ENCODE data around the gene FBXO3.
A peak's percentile ranks its signal among the peaks of the same experiment; 100 is the strongest.

Gene FBXO3

DNA sequence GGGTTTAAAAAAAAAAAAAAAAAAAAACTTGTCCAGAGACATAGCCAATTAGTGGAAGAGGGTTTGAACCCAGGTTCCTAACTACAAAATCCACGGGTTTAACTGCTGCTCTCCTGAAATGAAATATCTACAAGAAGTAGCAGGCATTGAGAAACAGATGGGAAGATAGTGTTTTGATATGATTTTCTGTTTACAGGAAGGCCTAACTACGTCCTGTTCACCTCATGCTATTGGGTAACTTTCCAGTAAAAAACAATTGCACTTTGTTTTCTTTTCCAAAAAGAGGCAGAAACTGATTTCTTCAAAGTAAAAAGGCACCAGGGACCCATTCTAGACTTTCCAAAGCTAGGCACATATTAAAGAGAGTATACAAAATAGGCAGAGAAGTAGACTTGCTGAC lies 67.8 kb downstream of the FBXO3 start:
- Histone ChIP-seq H3K9me3 (ENCODE audit: low read depth, low read length) (no peaks in the 10 kb centered on the region), H3K36me3 (ENCODE audit: insufficient read depth, low read length) (peaks cover 10% of the 10 kb centered on the region; the same call in 1 of the 2 replicates), H3K4me3 (no peak overlapping the region), H3K9ac (ENCODE audit: insufficient read length) (no peak overlapping the region), H3K27ac (no peak overlapping the region)
- TF ChIP-seq POLR2AphosphoS5 (IDR thresholded peaks at IDR 0.05; ENCODE audit: borderline replicate concordance, low read depth, low read length) (no peak), FOXP2 (optimal IDR thresholded peaks at IDR 0.05; ENCODE audit: control extremely low read depth, extremely low read length, insufficient read depth) (no peak), EZH2 (IDR thresholded peaks at IDR 0.05) (no peak)
- DNase-seq (ENCODE audit: low read depth, low spot score), result no peak

DNA sequence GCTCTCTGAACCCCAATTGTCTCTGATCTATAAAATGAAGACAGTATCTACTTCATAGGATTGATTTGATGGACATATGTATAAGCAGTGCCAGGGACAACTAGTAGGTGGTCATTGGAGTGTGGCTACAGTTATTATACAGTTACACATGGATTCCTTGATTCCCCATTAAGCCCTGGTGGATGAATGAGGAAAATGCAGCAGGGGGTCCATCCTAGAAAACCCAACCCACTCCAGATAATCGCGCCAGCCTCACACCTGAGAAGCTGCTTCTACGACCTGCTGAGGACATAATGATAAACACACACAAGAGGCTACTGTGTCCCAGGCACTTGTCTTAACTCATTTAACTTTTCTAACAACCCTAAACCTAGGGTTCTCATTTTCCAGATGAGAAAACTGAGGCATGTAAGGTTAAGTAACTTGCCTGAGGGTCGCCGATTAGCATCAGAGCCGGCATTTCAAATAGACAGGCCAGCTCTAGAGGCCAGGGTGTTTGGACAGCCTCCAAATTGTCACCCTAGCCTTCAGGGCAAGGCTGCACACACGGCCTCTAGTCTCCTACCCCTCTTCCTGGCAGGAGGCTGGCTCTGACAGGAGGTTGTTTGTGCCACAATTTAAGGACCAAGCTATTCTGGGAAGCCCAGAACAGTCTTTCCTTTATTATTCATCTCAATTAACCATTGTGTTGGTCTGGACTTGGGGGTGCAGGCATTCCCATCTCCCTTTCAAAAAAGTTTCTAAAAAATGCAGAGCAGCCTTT lies 69.9 kb downstream of the FBXO3 start:
- DNase-seq (ENCODE audit: low read depth, low spot score), result no peak
- H3K9me3 ChIP-seq (ENCODE audit: low read depth, low read length), result no peaks in the 10 kb centered on the region
- TF ChIP-seq POLR2AphosphoS5 (IDR thresholded peaks at IDR 0.05; ENCODE audit: borderline replicate concordance, low read depth, low read length) (no peak), FOXP2 (optimal IDR thresholded peaks at IDR 0.05; ENCODE audit: control extremely low read depth, extremely low read length, insufficient read depth) (no peak)
- no peak overlapping the region for H3K9ac ChIP-seq (ENCODE audit: insufficient read length)
- H3K36me3 ChIP-seq (ENCODE audit: insufficient read depth, low read length), result peaks cover 3% of the 10 kb centered on the region; the same call in 1 of the 2 replicates
- H3K27ac ChIP-seq, result no peak overlapping the region
- no peak overlapping the region for H3K4me3 ChIP-seq

GRCh38 chr11:33703788-33704187 lies 70.5 kb downstream of the FBXO3 start:
- no peak for DNase-seq (ENCODE audit: low read depth, low spot score)
- no peak overlapping the region for H3K9ac ChIP-seq (ENCODE audit: insufficient read length)
- TF ChIP-seq POLR2AphosphoS5 (IDR thresholded peaks at IDR 0.05; ENCODE audit: borderline replicate concordance, low read depth, low read length) (no peak), FOXP2 (optimal IDR thresholded peaks at IDR 0.05; ENCODE audit: control extremely low read depth, extremely low read length, insufficient read depth) (no peak), EZH2 (IDR thresholded peaks at IDR 0.05) (no peak)

DNA sequence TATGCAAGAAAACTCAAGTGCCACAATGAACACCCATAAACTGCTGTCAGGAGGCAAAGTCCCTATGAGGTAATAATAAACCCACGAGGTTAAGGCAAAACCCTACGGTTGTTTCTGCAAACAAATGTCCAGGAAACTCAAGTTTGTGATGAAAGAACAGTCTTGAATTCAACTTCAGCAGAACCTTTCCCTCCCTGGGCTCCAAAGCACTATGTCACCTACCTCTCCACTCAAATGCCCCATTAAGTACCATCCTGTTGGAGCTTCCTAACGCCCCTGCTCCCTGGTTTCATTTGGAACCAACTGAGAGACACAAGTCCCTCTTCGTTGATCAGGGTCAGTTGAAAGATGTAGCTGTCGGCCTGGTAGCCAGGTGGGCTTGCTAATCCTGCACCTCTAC lies 71.1 kb downstream of the FBXO3 start:
- H3K27ac ChIP-seq, result no peak overlapping the region
- no peak overlapping the region for H3K4me3 ChIP-seq
- TF ChIP-seq FOXP2 (optimal IDR thresholded peaks at IDR 0.05; ENCODE audit: control extremely low read depth, extremely low read length, insufficient read depth), result no peak
- TF ChIP-seq EZH2 (IDR thresholded peaks at IDR 0.05), result no peak
- TF ChIP-seq POLR2AphosphoS5 (IDR thresholded peaks at IDR 0.05; ENCODE audit: borderline replicate concordance, low read depth, low read length), result no peak
- DNase-seq (ENCODE audit: low read depth, low spot score), result no peak
- H3K9me3 ChIP-seq (ENCODE audit: low read depth, low read length), result no peaks in the 10 kb centered on the region
- H3K9ac ChIP-seq (ENCODE audit: insufficient read length), result no peak overlapping the region
- no peaks in the 10 kb centered on the region for H3K36me3 ChIP-seq (ENCODE audit: insufficient read depth, low read length)

More at GRCh38 chr11:33703788-33704187, 70.5 kb downstream of the FBXO3 start:
- H3K4me3 ChIP-seq, result no peak overlapping the region
- H3K9me3 ChIP-seq (ENCODE audit: low read depth, low read length), result no peaks in the 10 kb centered on the region
- no peak overlapping the region for H3K27ac ChIP-seq
- no peaks in the 10 kb centered on the region; the same call in 1 of the 2 replicates for H3K36me3 ChIP-seq (ENCODE audit: insufficient read depth, low read length)

- no peak for DNase-seq (ENCODE audit: low read depth, low spot score)
- TF ChIP-seq EZH2 (IDR thresholded peaks at IDR 0.05) (no peak), POLR2AphosphoS5 (IDR thresholded peaks at IDR 0.05; ENCODE audit: borderline replicate concordance, low read depth, low read length) (no peak), FOXP2 (optimal IDR thresholded peaks at IDR 0.05; ENCODE audit: control extremely low read depth, extremely low read length, insufficient read depth) (no peak)
- Histone ChIP-seq H3K9me3 (ENCODE audit: low read depth, low read length) (no peaks in the 10 kb centered on the region), H3K4me3 (peak overlapping the region; percentile 75), H3K9ac (ENCODE audit: insufficient read length) (peak overlapping the region; percentile 68), H3K36me3 (ENCODE audit: insufficient read depth, low read length) (no peaks in the 10 kb centered on the region), H3K27ac (peak overlapping the region; percentile 82)
Observed at GRCh38 chr11:33701302-33702230, 72.8 kb downstream of the FBXO3 start.

DNA sequence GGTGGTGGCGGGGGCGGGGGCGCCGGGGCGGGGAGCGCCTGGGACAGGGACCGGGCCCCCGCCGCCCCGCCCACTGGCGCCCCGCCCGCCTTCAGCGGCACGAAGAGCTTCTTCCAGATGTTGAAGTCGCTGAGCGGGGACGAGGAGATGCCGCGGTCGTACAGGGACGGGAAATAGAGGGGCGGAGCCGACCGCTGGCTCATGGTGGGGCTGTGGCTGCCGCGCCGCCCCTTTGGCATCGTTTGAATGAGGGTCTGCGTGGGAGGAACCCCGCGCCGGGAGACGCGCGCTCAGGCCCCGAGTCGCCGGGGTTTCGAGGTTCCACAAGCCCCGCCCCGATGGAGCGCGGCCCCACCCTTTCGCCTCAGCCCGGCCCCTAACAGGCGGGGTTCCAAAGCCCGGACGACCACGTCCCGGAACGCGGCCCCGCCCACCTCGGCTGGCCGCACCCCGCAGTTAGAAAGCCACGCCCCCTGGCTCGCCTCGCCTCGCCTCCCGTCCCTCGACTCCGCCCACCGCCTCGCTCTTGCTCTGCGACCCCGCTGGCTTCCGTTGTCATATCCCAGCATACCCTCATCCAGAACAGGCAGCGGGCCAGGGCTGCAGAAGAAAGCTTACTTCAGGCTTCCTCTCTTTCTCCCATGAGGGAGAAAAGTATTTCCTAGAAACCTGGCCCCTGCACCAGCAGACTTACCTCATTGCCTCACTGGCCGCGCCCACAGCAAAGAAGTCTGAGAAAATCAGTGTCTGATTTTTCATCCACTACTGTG lies 73.6 kb downstream of the FBXO3 start, which contains the start of gene C11orf91:
TSS of gene C11orf91 (minus strand) at position 325 of the 770 bp plus-strand sequence. CDS start at position 239, 86 bp downstream.
- peak within 1 kb of the TSS; percentile 75 for H3K4me3 ChIP-seq
- H3K9ac ChIP-seq (ENCODE audit: insufficient read length), result peak within 1 kb of the TSS; percentile 68
- peak; percentile 62 for DNase-seq (ENCODE audit: low read depth, low spot score)
- no peaks in the 10 kb centered on the region for H3K36me3 ChIP-seq (ENCODE audit: insufficient read depth, low read length)
- TF ChIP-seq POLR2AphosphoS5 (IDR thresholded peaks at IDR 0.05; ENCODE audit: borderline replicate concordance, low read depth, low read length) (peak; percentile 83), EZH2 (IDR thresholded peaks at IDR 0.05) (no peak)
- H3K9me3 ChIP-seq (ENCODE audit: low read depth, low read length), result no peaks in the 10 kb centered on the region
- peak within 1 kb of the TSS; percentile 82 for H3K27ac ChIP-seq

GRCh38 chr11:33700063-33700501 lies 74.2 kb downstream of the FBXO3 start:
- Histone ChIP-seq H3K9me3 (ENCODE audit: low read depth, low read length) (no peaks in the 10 kb centered on the region), H3K9ac (ENCODE audit: insufficient read length) (no peak overlapping the region)

More at GRCh38 chr11:33700063-33700501, 74.2 kb downstream of the FBXO3 start:
- Histone ChIP-seq H3K27ac (no peak overlapping the region), H3K4me3 (peak overlapping the region; percentile 75), H3K36me3 (ENCODE audit: insufficient read depth, low read length) (no peaks in the 10 kb centered on the region)
- DNase-seq (ENCODE audit: low read depth, low spot score), result no peak
- TF ChIP-seq EZH2 (IDR thresholded peaks at IDR 0.05) (no peak), POLR2AphosphoS5 (IDR thresholded peaks at IDR 0.05; ENCODE audit: borderline replicate concordance, low read depth, low read length) (no peak), FOXP2 (optimal IDR thresholded peaks at IDR 0.05; ENCODE audit: control extremely low read depth, extremely low read length, insufficient read depth) (no peak)

Data from SK-N-MC (cell line).